ENCODE results near the gene YJU2.

YJU2 gene

GRCh38 chr19:4301590-4302242, 54.8 kb downstream of the YJU2 start:
- no peak for DNase-seq

DNA sequence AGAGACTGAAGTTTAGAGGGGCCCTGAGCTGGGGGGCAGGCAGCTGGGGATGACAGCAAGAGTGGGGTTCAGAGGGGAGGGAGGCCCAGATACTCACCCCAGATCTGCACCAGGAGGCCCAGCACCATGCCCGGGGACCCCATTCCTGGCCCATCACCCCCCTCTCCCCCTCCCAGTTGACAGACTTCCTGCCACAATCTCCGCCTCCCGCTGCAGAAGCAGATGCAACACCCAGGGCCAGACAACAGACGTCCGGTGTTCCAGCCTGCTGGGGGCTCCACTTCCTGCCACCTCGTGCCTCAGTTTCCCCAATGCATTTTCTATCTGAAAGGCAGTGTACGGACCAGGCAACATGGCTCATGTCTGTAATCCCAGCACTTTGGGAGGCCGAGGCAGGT, 55.4 kb downstream of the YJU2 start, which contains the start of gene TMIGD2:
Gene TMIGD2 (minus strand): TSS at position 147 of the 398 bp plus-strand sequence. CDS start 4 bp downstream, at position 143.
- DNase-seq, result no peak

- DNase-seq, result no peak
These were observed 57.1 kb downstream of the YJU2 start for GRCh38 chr19:4303819-4304537.

- DNase-seq, result no peak
These were observed 57.8 kb downstream of the YJU2 start, which contains the start of gene FSD1 for GRCh38 chr19:4304538-4305256. Gene FSD1 (plus strand): TSS chr19:4304598. CDS start chr19:4304747, 149 bp downstream.

DNA sequence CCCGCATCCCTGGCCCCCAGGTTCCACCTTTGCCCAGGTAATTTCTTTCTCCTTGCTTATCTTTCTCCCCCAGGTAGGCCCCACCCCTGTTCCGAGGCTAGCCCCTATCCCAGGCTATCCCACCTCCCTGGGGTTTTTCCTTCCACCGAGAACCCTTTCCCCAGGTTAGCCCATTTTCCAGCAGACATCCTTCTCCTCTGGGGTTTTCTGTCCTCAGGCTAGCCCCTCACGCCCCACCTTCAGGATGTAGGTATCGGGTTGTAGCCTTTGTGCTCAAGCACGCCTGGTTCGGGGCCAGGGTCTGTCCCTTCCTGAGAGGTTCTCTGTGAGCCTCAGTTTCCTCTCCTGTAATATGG, 58.4 kb downstream of the YJU2 start:
- DNase-seq, result no peak

DNA sequence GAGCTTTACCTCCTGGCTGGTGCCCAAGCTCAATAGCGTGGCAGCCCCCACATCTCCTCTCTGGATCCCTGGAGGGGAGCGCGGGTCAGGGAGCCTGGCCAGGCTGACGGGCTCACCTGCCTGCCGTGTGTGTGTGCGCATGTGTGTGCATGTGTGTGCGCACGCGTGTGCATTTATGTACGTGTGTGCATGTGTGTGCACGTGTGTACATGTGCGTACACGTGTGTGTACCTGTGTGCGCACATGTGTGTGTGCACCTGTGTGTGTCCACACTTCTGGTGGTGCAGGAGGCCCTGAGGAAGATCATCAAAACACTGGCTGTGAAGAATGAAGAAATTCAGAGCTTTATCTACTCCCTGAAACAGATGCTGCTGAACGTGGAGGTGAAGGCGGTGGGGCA, 58.8 kb downstream of the YJU2 start:
- no peak for DNase-seq

- no peak for DNase-seq
These were observed 63.6 kb downstream of the YJU2 start for GRCh38 chr19:4310247-4311121.

- DNase-seq, result no peak
These were observed 67.1 kb downstream of the YJU2 start for GRCh38 chr19:4313847-4314490.

- no peak for DNase-seq
These were observed 70.1 kb downstream of the YJU2 start for GRCh38 chr19:4316956-4317355.

GRCh38 chr19:4318460-4318859, 71.6 kb downstream of the YJU2 start:
- no peak for DNase-seq
